ENCODE measurements around the gene NENF. TPM values are rescaled to one million over a fixed set of nuclear protein-coding genes. Genes with fewer than 3 reads are reported as not detected.
"Not testable (repeated sequence)": the region's sequence is repeated elsewhere in the genome, so short reads cannot be mapped to it uniquely, and the experiment has no call there.

The NENF gene
- 52.7 and 54.1 TPM in 2 replicates for total RNA-seq (2014; rRNA removed; shearing (Covaris generic))

DNA sequence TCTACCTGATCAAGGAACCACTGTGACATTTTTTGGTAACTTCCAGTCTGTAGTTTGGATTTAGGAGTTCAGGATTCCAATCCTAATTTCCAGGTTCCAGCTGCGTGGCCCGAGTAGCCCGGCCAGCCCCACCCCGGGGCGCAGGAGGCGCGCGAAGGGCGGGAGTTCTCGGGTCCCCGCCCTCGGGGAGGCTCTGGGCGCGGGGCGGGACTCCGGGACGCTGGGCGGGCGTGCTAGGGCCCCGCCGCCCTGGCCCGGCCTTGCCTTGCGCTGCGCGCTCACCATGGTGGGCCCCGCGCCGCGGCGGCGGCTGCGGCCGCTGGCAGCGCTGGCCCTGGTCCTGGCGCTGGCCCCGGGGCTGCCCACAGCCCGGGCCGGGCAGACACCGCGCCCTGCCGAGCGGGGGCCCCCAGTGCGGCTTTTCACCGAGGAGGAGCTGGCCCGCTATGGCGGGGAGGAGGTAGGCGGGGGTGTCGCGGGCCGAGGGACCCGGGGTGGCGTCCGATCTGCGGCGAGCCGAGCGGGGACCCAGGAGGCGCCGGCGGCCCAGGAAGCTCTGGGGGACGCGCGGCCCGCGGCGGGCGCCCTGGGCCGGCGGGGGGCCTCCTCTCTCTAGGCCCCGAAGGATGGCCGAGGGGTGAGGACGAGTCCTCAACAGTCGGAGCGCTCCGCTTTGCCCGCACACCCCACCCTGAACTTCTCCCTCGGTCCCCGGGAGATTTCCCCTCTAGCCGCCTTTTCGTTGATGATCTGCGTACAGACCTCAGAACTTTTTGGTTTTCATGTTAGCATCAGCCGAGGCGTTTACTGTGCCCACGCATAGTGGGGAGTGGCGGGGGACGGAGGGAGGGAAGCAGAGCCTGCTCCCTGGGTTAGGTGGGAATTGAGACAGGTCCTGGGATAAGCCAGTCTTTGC, at the start of gene NENF:
NENF (plus strand) TSS at position 260 of the 916 bp plus-strand sequence; CDS start at position 284, 24 bp downstream.
- DNase-seq (ENCODE audit: low read depth): peak; percentile 82

- DNase-seq (ENCODE audit: low read depth): no peak
Observed at GRCh38 chr1:212386029-212386428, 46.7 kb upstream of the NENF start.

GRCh38 chr1:212388985-212389716, 43.6 kb upstream of the NENF start:
- no peak for DNase-seq (ENCODE audit: low read depth)

- not testable (repeated sequence) for DNase-seq (ENCODE audit: low read depth)
Observed at GRCh38 chr1:212395678-212396437, 36.9 kb upstream of the NENF start.

DNA sequence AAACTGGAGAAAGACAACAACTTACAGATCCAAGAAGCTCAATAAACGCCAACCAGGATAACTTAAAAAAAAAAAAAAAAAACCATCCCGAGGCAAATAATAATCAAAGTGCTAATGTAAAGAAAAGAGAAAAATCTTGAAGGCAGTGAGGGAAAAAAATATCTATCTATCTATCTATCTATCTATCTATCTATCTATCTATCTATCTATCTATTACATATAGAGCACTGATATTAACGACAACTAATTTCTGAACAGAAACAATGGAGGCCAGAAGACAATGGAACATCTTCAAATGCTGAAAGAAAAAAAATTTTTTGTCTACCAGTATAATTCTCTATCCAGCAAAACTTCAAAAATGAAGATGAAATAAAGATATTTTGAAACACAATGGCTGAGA, 36.1 kb upstream of the NENF start:
- DNase-seq (ENCODE audit: low read depth): no peak

GRCh38 chr1:212397171-212397570, 35.5 kb upstream of the NENF start:
- no peak for DNase-seq (ENCODE audit: low read depth)

DNA sequence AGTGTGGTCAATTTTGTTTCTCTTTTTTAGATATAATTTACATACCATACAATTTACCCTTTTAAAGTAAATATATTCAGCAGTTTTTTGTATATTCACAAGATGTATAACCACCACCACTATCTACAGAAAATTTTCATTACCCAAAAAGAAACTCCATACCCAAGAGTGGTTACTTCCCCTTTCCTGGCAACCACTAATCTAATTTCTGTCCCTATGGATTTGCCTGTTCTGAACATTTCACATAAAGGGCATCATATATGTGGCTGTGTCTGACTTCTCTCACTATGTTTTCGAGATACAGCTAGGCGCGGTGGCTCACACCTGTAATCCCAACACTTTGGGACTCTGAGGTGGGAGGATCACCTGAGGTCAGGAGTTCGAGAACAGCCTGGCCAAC, 31.7 kb upstream of the NENF start:
- DNase-seq (ENCODE audit: low read depth): no peak

GRCh38 chr1:212401838-212402582, 30.7 kb upstream of the NENF start:
- peak; percentile 51 for DNase-seq (ENCODE audit: low read depth)

GRCh38 chr1:212402666-212403321, 29.9 kb upstream of the NENF start:
- DNase-seq (ENCODE audit: low read depth): no peak

GRCh38 chr1:212410231-212410820, 22.4 kb upstream of the NENF start:
- no peak for DNase-seq (ENCODE audit: low read depth)

DNA sequence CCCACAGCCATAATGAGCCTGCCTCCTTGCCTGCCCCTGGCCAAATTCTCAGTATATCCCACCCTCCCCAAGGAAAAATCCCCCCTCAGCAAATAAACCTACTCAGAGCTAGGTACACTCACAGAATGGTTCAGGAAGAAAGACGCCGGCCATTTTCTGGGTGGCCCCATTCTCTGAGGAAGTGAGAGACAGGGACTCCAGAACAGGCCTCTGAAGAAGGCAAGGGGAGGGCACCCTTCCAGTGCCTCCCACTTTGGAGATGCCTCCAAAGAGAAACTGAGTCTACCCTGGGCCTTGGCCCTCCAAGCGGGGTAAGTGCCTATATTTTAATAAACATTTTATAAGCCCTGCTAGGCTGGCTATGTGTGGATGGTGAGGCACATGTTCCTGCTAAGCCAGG, 20.3 kb upstream of the NENF start:
- no peak for DNase-seq (ENCODE audit: low read depth)

- DNase-seq (ENCODE audit: low read depth): peak; percentile 16
Observed at GRCh38 chr1:212413902-212414327, 18.8 kb upstream of the NENF start.

- peak; percentile 85 for DNase-seq (ENCODE audit: low read depth)
Observed at GRCh38 chr1:212414328-212415106, 18.2 kb upstream of the NENF start, which contains the start of gene PACC1. PACC1 (minus strand) TSS chr1:212414886; CDS start chr1:212414757, 129 bp downstream.

DNA sequence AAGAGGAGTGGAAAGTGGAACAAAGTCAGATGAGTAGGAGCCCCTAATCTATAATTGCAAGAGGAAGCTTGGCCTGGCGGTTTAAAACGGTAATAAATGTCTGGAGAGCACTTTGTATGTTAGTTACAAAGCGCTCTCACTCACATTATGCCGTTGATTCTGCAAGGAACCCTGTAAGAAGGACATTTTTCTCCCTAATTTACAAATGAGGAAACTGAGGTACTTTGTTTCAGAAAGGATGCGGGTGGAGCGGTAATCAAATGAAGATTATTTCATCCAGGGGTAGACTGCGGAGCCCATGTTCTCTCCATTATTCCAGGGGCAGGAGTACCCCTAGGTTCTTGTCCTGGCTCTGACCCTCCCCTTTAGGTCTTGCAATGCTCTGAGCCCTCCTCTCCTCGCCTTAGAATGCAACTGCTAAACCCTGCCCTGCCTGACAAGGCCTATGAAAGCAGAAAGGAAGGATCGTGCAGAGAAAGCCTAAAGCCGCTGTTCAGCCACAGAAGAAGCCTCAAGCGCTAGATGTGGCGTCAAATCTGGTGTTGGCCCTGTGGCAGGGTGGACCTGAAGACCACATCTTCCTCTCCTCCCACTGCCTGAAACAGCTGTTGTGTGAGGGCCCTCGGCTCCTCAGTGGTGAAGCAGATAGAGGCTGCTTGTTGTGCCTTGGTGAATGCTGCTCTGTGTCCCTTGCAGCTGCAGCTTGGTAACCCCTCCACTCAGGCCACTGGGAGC, 17.4 kb upstream of the NENF start:
- peak; percentile 8 for DNase-seq (ENCODE audit: low read depth)

DNA sequence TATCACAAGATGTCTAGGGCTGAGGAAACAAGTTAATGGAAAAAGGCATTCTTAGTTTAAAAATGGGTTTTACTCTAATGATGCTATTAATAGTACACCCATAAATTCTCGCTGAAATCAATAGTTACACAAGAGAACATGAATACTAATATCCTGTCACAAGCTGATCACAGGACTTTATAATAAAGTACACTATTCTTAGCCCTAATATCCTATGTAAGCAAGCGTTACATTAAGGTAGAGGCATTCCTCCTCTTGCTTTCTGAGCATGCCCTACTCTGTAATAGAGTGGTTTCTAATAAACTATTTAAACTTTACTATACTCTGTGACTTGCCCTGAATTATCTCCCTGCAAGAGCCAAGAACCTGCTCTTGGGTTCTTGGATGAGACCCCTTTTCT, 11.6 kb upstream of the NENF start:
- DNase-seq (ENCODE audit: low read depth): no peak

GRCh38 chr1:212423879-212424278, 8.8 kb upstream of the NENF start:
- DNase-seq (ENCODE audit: low read depth): no peak

GRCh38 chr1:212428496-212428895, 4.2 kb upstream of the NENF start:
- no peak for DNase-seq (ENCODE audit: low read depth)

- no peak for DNase-seq (ENCODE audit: low read depth)
Observed at GRCh38 chr1:212430416-212430815, 2.3 kb upstream of the NENF start.

- no peak for DNase-seq (ENCODE audit: low read depth)
Observed at GRCh38 chr1:212430955-212431394, 1.7 kb upstream of the NENF start.
